Lung (tissue), 12 donors: ENCODE measurements around the gene COPG2. TPM values are rescaled to one million over a fixed set of nuclear protein-coding genes. Genes with fewer than 3 reads are reported as not detected.

Source experiments
- ATAC-seq: fragments of 200-7000 bp; cut with Tn5 transposase; one replicate; pipeline ENCODE4 v1.9.1; 2020; ENCODE audit warnings: moderate number of reproducible peaks; ENCODE audit not compliant: insufficient read depth, low FRiP score
- DNase-seq, 3 donors: peaks; one replicate each; pipeline ENCODE4 v3.0.0-alpha.2; 2013 to 2017
- H3K27ac ChIP-seq, 2 donors: one replicate each; pipeline ENCODE4 v1.5.1; 2013; ENCODE audit warnings: mild to moderate bottlenecking in 2 of 2, moderate library complexity in 2 of 2, control low read depth in 1 of 2, inconsistent platforms in 1 of 2, low read depth in 1 of 2, low read length in 1 of 2
- H3K27me3 ChIP-seq, 3 donors: one replicate each; pipeline ENCODE4 v1.5.1; 2013; ENCODE audit warnings: low read length in 2 of 3; ENCODE audit not compliant: control insufficient read depth in 3 of 3, insufficient read depth in 3 of 3
- H3K36me3 ChIP-seq, 4 donors: one replicate each; pipeline ENCODE4 v1.5.1; 2013; ENCODE audit warnings: low read length in 4 of 4, mild to moderate bottlenecking in 1 of 4, moderate library complexity in 1 of 4; ENCODE audit not compliant: control insufficient read depth in 4 of 4, insufficient read depth in 4 of 4
- H3K4me1 ChIP-seq, 5 donors: one replicate each; pipeline ENCODE4 v1.5.1; 2013; ENCODE audit warnings: low read length in 5 of 5, mild to moderate bottlenecking in 2 of 5, moderate library complexity in 1 of 5; ENCODE audit not compliant: control insufficient read depth in 5 of 5, insufficient read depth in 5 of 5
- H3K4me3 ChIP-seq: one replicate; pipeline ENCODE4 v1.5.1; 2013; ENCODE audit warnings: mild to moderate bottlenecking, control low read depth, moderate library complexity
- H3K9ac ChIP-seq, 2 donors: one replicate each; pipeline ENCODE4 v1.5.1; 2013; ENCODE audit warnings: low read length in 2 of 2, control low read depth in 1 of 2; ENCODE audit not compliant: insufficient read depth in 1 of 2
- H3K9me3 ChIP-seq, 4 donors: one replicate each; pipeline ENCODE4 v1.5.1; 2013; ENCODE audit warnings: low read length in 3 of 4, mild to moderate bottlenecking in 1 of 4, moderate library complexity in 1 of 4; ENCODE audit not compliant: control insufficient read depth in 4 of 4, insufficient read depth in 3 of 4
- CTCF ChIP-seq: IDR thresholded peaks from 2 replicates; pipeline ENCODE4 v1.5.1; 2012; ENCODE audit warnings: mild to moderate bottlenecking; ENCODE audit errors: control extremely low read depth, extremely low read depth
- WGBS, 2 donors: extraction: QIAGEN DNeasy Blood & Tissue Kit; methylation state at CpG; one replicate each; pipeline ENCODE4 v1.1.7; 2013; 5-methylcytosine and 5-hydroxymethylcytosine counted together
- polyA plus RNA-seq, 2 donors: library from polyadenylated mRNA; stranded (reverse); fragments of 200-250 nt; gene quantifications; one replicate each; pipeline ENCODE4 v1.2.1, GENCODE V29; 2013
- total RNA-seq, 2 donors: library from RNA; depleted of rRNA in 1 of 2; stranded (reverse); fragments of >200 nt in 1 of 2; gene quantifications; one replicate each; pipeline ENCODE4 v1.2.1, GENCODE V29; 2014 to 2021
- donor health status: control.
- donor health status: control.
- donor health status: Bipolar disorder and iron deficiency.
- donor health status: healthy.
- donor health status: DM: yes; HTN: yes; CAD: no.

COPG2 gene
- total and polyA plus RNA-seq, 4 donors, result 8.9 to 29.3 (median 16.8) TPM

- peaks cover 0 to 7% (median 3%) of the 10 kb centered on the region in 4 donors for H3K9me3 ChIP-seq
- ATAC-seq, result no peak
- no peak for DNase-seq
- no peak overlapping the region for H3K4me3 ChIP-seq
- TF ChIP-seq CTCF, result no peak
- H3K27ac ChIP-seq, result no peak overlapping the region
- 72 to 75% methylated on average over 9 of the region's 9 CpGs for WGBS, 2 donors
- H3K9ac ChIP-seq, result no peak overlapping the region
- no peaks in the 10 kb centered on the region for H3K27me3 ChIP-seq
- H3K4me1 ChIP-seq, result no peaks in the 10 kb centered on the region
- no peaks in the 10 kb centered on the region for H3K36me3 ChIP-seq
Observed at GRCh38 chr7:130476297-130477150, 192.0 kb downstream of the COPG2 start.

GRCh38 chr7:130475776-130476175 is 192.8 kb downstream of the COPG2 start:
- H3K4me1 ChIP-seq, result no peaks in the 10 kb centered on the region
- H3K27ac ChIP-seq, result no peak overlapping the region
- H3K27me3 ChIP-seq, result no peaks in the 10 kb centered on the region
- WGBS, 2 donors, result 74 to 81% methylated on average over 7 of the region's 7 CpGs
- no peaks in the 10 kb centered on the region for H3K36me3 ChIP-seq
- no peak overlapping the region for H3K4me3 ChIP-seq
- ATAC-seq (no peak), DNase-seq (no peak)
- TF ChIP-seq CTCF, result no peak
- no peak overlapping the region for H3K9ac ChIP-seq
- H3K9me3 ChIP-seq, result peaks cover 0 to 7% (median 3%) of the 10 kb centered on the region in 4 donors

GRCh38 chr7:130473876-130474275 is 194.7 kb downstream of the COPG2 start:
- Histone ChIP-seq H3K27me3 (no peaks in the 10 kb centered on the region), H3K9me3 (peaks cover 0 to 7% (median 3%) of the 10 kb centered on the region in 4 donors), H3K36me3 (no peaks in the 10 kb centered on the region), H3K4me3 (no peak overlapping the region), H3K27ac (no peak overlapping the region), H3K4me1 (no peaks in the 10 kb centered on the region), H3K9ac (no peak overlapping the region)
- 61 to 77% methylated on average over 4 of the region's 4 CpGs for WGBS, 2 donors
- TF ChIP-seq CTCF, result no peak
- DNase-seq (no peak), ATAC-seq (no peak)
